HepG2 (cell line): ENCODE data around the gene KLF13. TPM values are rescaled to one million over a fixed set of nuclear protein-coding genes. Genes with fewer than 3 reads are reported as not detected.

Source experiments
- ATAC-seq: fragments of 200-7000 bp; cut with Tn5 transposase; 3 replicates; pipeline ENCODE4 v1.9.1; 2020; ENCODE audit warnings: mild to moderate bottlenecking, moderate library complexity
- BruUV-seq: library from RNA; stranded (reverse); fragments of 400-500 nt; replicated peaks from 2 replicates; lab custom pipeline; 2021; lab: Mats Ljungman, UMichigan
- CTCF ChIA-PET: fragments of 300-600 bp; formaldehyde crosslinking; extraction: SDS; loops from one replicate; lab custom pipeline; 2021; ENCODE audit warnings: low total read pairs, inconsistent platforms, low intra/inter-chr PET ratio; lab: Yijun Ruan, JAX
- POLR2A ChIA-PET: fragments of 350-600 bp; sonication (Branson Sonifier 250); formaldehyde crosslinking; loops from one replicate; lab custom pipeline; 2020; ENCODE audit warnings: antibody characterized with exemption, inconsistent platforms; lab: Yijun Ruan, JAX
- DNase-seq: peaks from one replicate; pipeline ENCODE4 v3.0.0-alpha.2; 2015; ENCODE audit warnings: low spot score
- FAIRE-seq: peaks from 3 replicates; lab custom pipeline; 2011; peaks lifted over from hg19 to GRCh38; lab: Jason Lieb, UNC
- H2AFZ ChIP-seq: one replicate; pipeline ENCODE4 v1.6.1; 2011; ENCODE audit warnings: low read length, inconsistent platforms
- H3K27ac ChIP-seq: fragments of 300-600 bp; 3 replicates; pipeline ENCODE4 v1.8.0; 2011; ENCODE audit warnings: mixed run types, mild to moderate bottlenecking, mixed read lengths, low read length, inconsistent platforms; ENCODE audit not compliant: insufficient read depth; ENCODE audit errors: extremely low read length
- H3K27me3 ChIP-seq, 2 experiments: fragments of 200-600 bp in 1 of 2; 2 replicates in 1 of 2; 3 replicates in 1 of 2; pipeline versions ENCODE4 v1.6.0 to v1.8.0; 2011; ENCODE audit warnings: low read length in 2 of 2, mild to moderate bottlenecking in 2 of 2, moderate library complexity in 2 of 2, inconsistent platforms in 1 of 2; ENCODE audit not compliant: insufficient read depth in 2 of 2, control insufficient read depth in 1 of 2
- H3K36me3 ChIP-seq, 2 experiments: fragments of 200-600 bp in 1 of 2; replicated peaks in 1 of 2; 2 replicates in 1 of 2; 3 replicates in 1 of 2; pipeline versions ENCODE4 v1.5.1 to v1.8.0; 2011; ENCODE audit warnings: low read length in 2 of 2, inconsistent platforms in 1 of 2; ENCODE audit not compliant: insufficient read depth in 2 of 2, control insufficient read depth in 1 of 2
- H3K4me1 ChIP-seq: 2 replicates; pipeline ENCODE4 v1.5.1; 2012; ENCODE audit warnings: low read length, inconsistent platforms; ENCODE audit not compliant: insufficient read depth
- H3K4me2 ChIP-seq: 2 replicates; pipeline ENCODE4 v1.6.0; 2011; ENCODE audit warnings: low read depth, low read length, inconsistent platforms
- H3K4me3 ChIP-seq, 3 experiments: fragments of 200-600 bp in 1 of 3; sonication (generic), shearing (Covaris generic) in 1 of 3; replicated peaks in 1 of 3; 2 replicates each; pipeline ENCODE4 v1.5.1; 2011 to 2016; ENCODE audit warnings: low read length in 3 of 3, inconsistent platforms in 2 of 3, low read depth in 2 of 3, mild to moderate bottlenecking in 2 of 3, control low read depth in 1 of 3, mixed read lengths in 1 of 3; ENCODE audit not compliant: insufficient read depth in 1 of 3
- H3K79me2 ChIP-seq: one replicate; pipeline ENCODE4 v1.6.1; 2011; ENCODE audit warnings: low read length, inconsistent platforms; ENCODE audit not compliant: insufficient read depth
- H3K9ac ChIP-seq: 2 replicates; pipeline ENCODE4 v1.6.0; 2011; ENCODE audit warnings: mild to moderate bottlenecking, low read depth, low read length, inconsistent platforms; ENCODE audit not compliant: insufficient read depth
- H3K9me3 ChIP-seq: 2 replicates; pipeline ENCODE4 v1.5.1; 2012; ENCODE audit warnings: mild to moderate bottlenecking, low read length
- H4K20me1 ChIP-seq: 2 replicates; pipeline ENCODE4 v1.6.0; 2011; ENCODE audit warnings: inconsistent platforms, mild to moderate bottlenecking, low read length, moderate library complexity; ENCODE audit not compliant: insufficient read depth
- ATF7-NPFF ChIP-seq: sonication (generic); formaldehyde crosslinking; IDR thresholded peaks from 2 replicates; pipeline ENCODE4 v1.8.1; 2023; ENCODE audit warnings: mild to moderate bottlenecking, low read depth, missing genetic modification reagents, moderate library complexity
- CEBPG ChIP-seq: IDR thresholded peaks from 2 replicates; pipeline ENCODE4 v1.6.1; 2016
- DNMT1 ChIP-seq: sonication (generic); formaldehyde crosslinking; IDR thresholded peaks from 2 replicates; pipeline ENCODE4 v1.5.1; 2020; ENCODE audit warnings: mild to moderate bottlenecking, missing genetic modification reagents
- HNRNPLL ChIP-seq: fragments of 200-400 bp; formaldehyde crosslinking; IDR thresholded peaks from 2 replicates; pipeline ENCODE4 v1.6.1; 2017; ENCODE audit warnings: mild to moderate bottlenecking, low read depth, low read length; ENCODE audit not compliant: poor library complexity, severe bottlenecking
- KLF16 ChIP-seq, 2 experiments: sonication (generic) in 1 of 2; formaldehyde crosslinking in 1 of 2; IDR thresholded peaks; 2 replicates each; pipeline versions ENCODE4 v1.6.1 to v1.8.0; 2016 to 2023; ENCODE audit warnings: missing genetic modification reagents in 2 of 2, missing compliant biosample characterization in 1 of 2
- MEIS1 ChIP-seq: sonication (generic); formaldehyde crosslinking; IDR thresholded peaks from 2 replicates; pipeline ENCODE4 v1.9.0; 2021; ENCODE audit warnings: mild to moderate bottlenecking, missing genetic modification reagents, moderate library complexity, borderline replicate concordance
- NCOA1 ChIP-seq: sonication (generic); formaldehyde crosslinking; IDR thresholded peaks from 2 replicates; pipeline ENCODE4 v1.9.0; 2021; ENCODE audit warnings: missing genetic modification reagents
- NFRKB ChIP-seq: fragments of 450-650 bp; IDR thresholded peaks from 2 replicates; pipeline ENCODE4 v1.6.1; 2017
- POLR2A ChIP-seq, 2 experiments: IDR thresholded peaks; 2 replicates each; pipeline ENCODE4 v1.6.1; 2011; ENCODE audit warnings: low read depth in 2 of 2, low read length in 2 of 2, mild to moderate bottlenecking in 1 of 2, moderate library complexity in 1 of 2; ENCODE audit not compliant: insufficient read depth in 1 of 2
- ZBTB21 ChIP-seq: sonication (generic); formaldehyde crosslinking; IDR thresholded peaks from 2 replicates; pipeline ENCODE4 v1.4.0; 2020; ENCODE audit warnings: missing genetic modification reagents
- ZNF333 ChIP-seq: sonication (generic); formaldehyde crosslinking; IDR thresholded peaks from 2 replicates; pipeline ENCODE4 v1.4.0; 2020; ENCODE audit warnings: mild to moderate bottlenecking, missing genetic modification reagents, borderline replicate concordance
- ZNF383 ChIP-seq: sonication (generic); formaldehyde crosslinking; IDR thresholded peaks from 2 replicates; pipeline ENCODE4 v1.4.0; 2020; ENCODE audit warnings: missing genetic modification reagents, mild to moderate bottlenecking, borderline replicate concordance
- ZNF605 ChIP-seq: sonication (generic); formaldehyde crosslinking; IDR thresholded peaks from 2 replicates; pipeline ENCODE4 v1.8.0; 2022; ENCODE audit warnings: mild to moderate bottlenecking, missing genetic modification reagents
- WGBS: methylation state at CpG from one replicate; pipeline ENCODE4 v1.1.6; 2017; ENCODE audit warnings: low lambda C conversion rate; 5-methylcytosine and 5-hydroxymethylcytosine counted together
- in situ Hi-C: cut with HindIII; loops from 2 replicates; pipeline ENCODE4 v1.10.0; 2017; ENCODE audit warnings: low pct_unique_long_range_greater_than_20kb; ENCODE audit not compliant: extremely low pct_ligation_motif_present
- intact Hi-C: fragments of 100-400 bp; cut with micrococcal nuclease; formaldehyde crosslinking; loops from one replicate; pipeline ENCODE4 v1.10.0; 2022; ENCODE audit not compliant: unreplicated experiment
- polyA plus RNA-seq, 8 experiments: library from polyadenylated mRNA; depleted of rRNA in 3 of 8; stranded (reverse) in 7 of 8; unstranded in 1 of 8; fragments of >200 nt; fragmentation: Illumina TruSeq in 4 of 8; extraction: Trizol in 4 of 8; gene quantifications; 2 replicates each; pipeline versions ENCODE4 v1.2.1 to v1.2.3, GENCODE V29; 2011 to 2016; ENCODE audit warnings: low read depth in 4 of 8, missing spikeins in 1 of 8, mixed read lengths in 1 of 8; ENCODE audit not compliant: insufficient read depth in 1 of 8
- total RNA-seq, 5 experiments: library from RNA; depleted of rRNA; stranded (reverse); fragments of >200 nt; fragmentation: Illumina TruSeq; extraction: Trizol; gene quantifications; 2 replicates each; pipeline ENCODE4 v1.2.3, GENCODE V29; 2016; ENCODE audit warnings: low read depth in 1 of 5
- TF ChIP-seq, protein P1 (sequence below): sonication (generic); formaldehyde crosslinking; IDR thresholded peaks from 2 replicates; pipeline ENCODE4 v1.4.0; 2020; ENCODE audit warnings: missing genetic modification reagents

Gene KLF13
- total and polyA plus RNA-seq, 2 of the 13 experiments (the other 11 are each of a cell fraction or from before 2014, with no cell fraction given) = 16.8 to 25.1 TPM

DNA sequence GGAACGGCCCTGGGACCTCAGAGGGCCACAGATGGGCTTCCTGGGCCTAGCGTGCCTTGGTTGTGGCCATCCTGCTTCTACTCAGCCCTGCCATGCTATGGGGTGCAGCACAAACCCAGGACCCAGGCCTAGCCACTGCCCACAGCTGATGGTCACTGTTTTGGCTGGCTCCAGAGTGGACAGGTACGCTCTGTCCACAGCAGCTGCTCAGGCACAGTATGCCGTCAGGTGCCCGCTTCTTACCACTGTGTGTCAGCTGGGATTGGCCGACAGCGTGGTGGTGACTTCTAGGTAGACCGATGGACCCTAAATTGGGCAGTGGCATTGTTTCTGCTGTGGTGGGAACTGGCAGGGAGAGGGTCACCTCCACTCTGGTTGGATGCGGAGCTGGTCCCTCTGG is 47.3 kb downstream of the KLF13 start:
- WGBS = 94% methylated on average over 7 of the region's 9 CpGs
- ATAC-seq = no peak
- no peaks in the 10 kb centered on the region for H3K9me3 ChIP-seq
- in situ Hi-C loops (no loop called here), intact Hi-C loops (no loop called here)
- H3K27me3 ChIP-seq = no peaks in the 10 kb centered on the region
- no peak overlapping the region for H3K9ac ChIP-seq
- H4K20me1 ChIP-seq = no peaks in the 10 kb centered on the region
- no TSS peak for BruUV-seq
- CTCF ChIA-PET = no interaction called here
- POLR2A ChIA-PET = no interaction called here
- H3K27ac ChIP-seq = no peak overlapping the region
- DNase-seq = no peak
- no peak overlapping the region for H2AFZ ChIP-seq
- FAIRE-seq = no peak
- no peak overlapping the region for H3K4me2 ChIP-seq
- peaks cover 7% of the 10 kb centered on the region; the same call in 1 of the 2 replicates for H3K4me1 ChIP-seq
- no peak for TF ChIP-seq POLR2A (IDR thresholded peaks at IDR 0.05; ENCODE audit: insufficient read depth in 1 of 2, low read depth in 2 of 2, low read length in 2 of 2)
- TF ChIP-seq, protein P1, sequence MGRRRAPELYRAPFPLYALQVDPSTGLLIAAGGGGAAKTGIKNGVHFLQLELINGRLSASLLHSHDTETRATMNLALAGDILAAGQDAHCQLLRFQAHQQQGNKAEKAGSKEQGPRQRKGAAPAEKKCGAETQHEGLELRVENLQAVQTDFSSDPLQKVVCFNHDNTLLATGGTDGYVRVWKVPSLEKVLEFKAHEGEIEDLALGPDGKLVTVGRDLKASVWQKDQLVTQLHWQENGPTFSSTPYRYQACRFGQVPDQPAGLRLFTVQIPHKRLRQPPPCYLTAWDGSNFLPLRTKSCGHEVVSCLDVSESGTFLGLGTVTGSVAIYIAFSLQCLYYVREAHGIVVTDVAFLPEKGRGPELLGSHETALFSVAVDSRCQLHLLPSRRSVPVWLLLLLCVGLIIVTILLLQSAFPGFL (CRISPR knock-in tag) = no peak
- TF ChIP-seq KLF16 (CRISPR knock-in tag; IDR thresholded peaks at IDR 0.05) = no peak
- no peak for TF ChIP-seq HNRNPLL
- no peak for TF ChIP-seq MEIS1 (CRISPR knock-in tag)
- TF ChIP-seq ZNF333 (CRISPR knock-in tag) = no peak
- TF ChIP-seq ZNF383 = no peak
- TF ChIP-seq DNMT1 (CRISPR knock-in tag) = no peak
- TF ChIP-seq NCOA1 (CRISPR knock-in tag) = no peak
- no peak for TF ChIP-seq CEBPG
- no peak for TF ChIP-seq ATF7-NPFF (CRISPR knock-in tag)
- TF ChIP-seq ZNF605 = no peak
- TF ChIP-seq NFRKB = no peak
- no peak for TF ChIP-seq ZBTB21 (CRISPR knock-in tag)
- no peak overlapping the region for H3K4me3 ChIP-seq
- peaks cover 2% of the 10 kb centered on the region for H3K79me2 ChIP-seq
- peaks cover 8 to 20% of the 10 kb centered on the region in 2 experiments; a peak in 4 of 5 replicates for H3K36me3 ChIP-seq
